Lung (tissue), 12 donors: ENCODE results near the gene NLRP6. TPM values are rescaled to one million over a fixed set of nuclear protein-coding genes. Genes with fewer than 3 reads are reported as not detected.

Experiments
- ATAC-seq: fragments of 200-7000 bp; cut with Tn5 transposase; one replicate; pipeline ENCODE4 v1.9.1; 2020; ENCODE audit warnings: moderate number of reproducible peaks; ENCODE audit not compliant: insufficient read depth, low FRiP score
- DNase-seq, 3 donors: peaks; one replicate each; pipeline ENCODE4 v3.0.0-alpha.2; 2013 to 2017
- H3K27ac ChIP-seq, 2 donors: one replicate each; pipeline ENCODE4 v1.5.1; 2013; ENCODE audit warnings: mild to moderate bottlenecking in 2 of 2, moderate library complexity in 2 of 2, control low read depth in 1 of 2, inconsistent platforms in 1 of 2, low read depth in 1 of 2, low read length in 1 of 2
- H3K27me3 ChIP-seq, 3 donors: one replicate each; pipeline ENCODE4 v1.5.1; 2013; ENCODE audit warnings: low read length in 2 of 3; ENCODE audit not compliant: control insufficient read depth in 3 of 3, insufficient read depth in 3 of 3
- H3K36me3 ChIP-seq, 4 donors: one replicate each; pipeline ENCODE4 v1.5.1; 2013; ENCODE audit warnings: low read length in 4 of 4, mild to moderate bottlenecking in 1 of 4, moderate library complexity in 1 of 4; ENCODE audit not compliant: control insufficient read depth in 4 of 4, insufficient read depth in 4 of 4
- H3K4me1 ChIP-seq, 5 donors: one replicate each; pipeline ENCODE4 v1.5.1; 2013; ENCODE audit warnings: low read length in 5 of 5, mild to moderate bottlenecking in 2 of 5, moderate library complexity in 1 of 5; ENCODE audit not compliant: control insufficient read depth in 5 of 5, insufficient read depth in 5 of 5
- H3K4me3 ChIP-seq: one replicate; pipeline ENCODE4 v1.5.1; 2013; ENCODE audit warnings: mild to moderate bottlenecking, control low read depth, moderate library complexity
- H3K9ac ChIP-seq, 2 donors: one replicate each; pipeline ENCODE4 v1.5.1; 2013; ENCODE audit warnings: low read length in 2 of 2, control low read depth in 1 of 2; ENCODE audit not compliant: insufficient read depth in 1 of 2
- H3K9me3 ChIP-seq, 4 donors: one replicate each; pipeline ENCODE4 v1.5.1; 2013; ENCODE audit warnings: low read length in 3 of 4, mild to moderate bottlenecking in 1 of 4, moderate library complexity in 1 of 4; ENCODE audit not compliant: control insufficient read depth in 4 of 4, insufficient read depth in 3 of 4
- WGBS, 2 donors: extraction: QIAGEN DNeasy Blood & Tissue Kit; methylation state at CpG; one replicate each; pipeline ENCODE4 v1.1.7; 2013; 5-methylcytosine and 5-hydroxymethylcytosine counted together
- polyA plus RNA-seq, 2 donors: library from polyadenylated mRNA; stranded (reverse); fragments of 200-250 nt; gene quantifications; one replicate each; pipeline ENCODE4 v1.2.1, GENCODE V29; 2013
- total RNA-seq, 2 donors: library from RNA; depleted of rRNA in 1 of 2; stranded (reverse); fragments of >200 nt in 1 of 2; gene quantifications; one replicate each; pipeline ENCODE4 v1.2.1, GENCODE V29; 2014 to 2021
- TF ChIP-seq, protein P1 (sequence below): IDR thresholded peaks from 2 replicates; pipeline ENCODE4 v1.5.1; 2012; ENCODE audit warnings: mild to moderate bottlenecking; ENCODE audit errors: control extremely low read depth, extremely low read depth
- donor health status: control.
- donor health status: control.
- donor health status: Bipolar disorder and iron deficiency.
- donor health status: healthy.
- donor health status: DM: yes; HTN: yes; CAD: no.

NLRP6 gene
- total and polyA plus RNA-seq, 4 donors, result 0.08 to 9.6 (median 2.4) TPM

DNA sequence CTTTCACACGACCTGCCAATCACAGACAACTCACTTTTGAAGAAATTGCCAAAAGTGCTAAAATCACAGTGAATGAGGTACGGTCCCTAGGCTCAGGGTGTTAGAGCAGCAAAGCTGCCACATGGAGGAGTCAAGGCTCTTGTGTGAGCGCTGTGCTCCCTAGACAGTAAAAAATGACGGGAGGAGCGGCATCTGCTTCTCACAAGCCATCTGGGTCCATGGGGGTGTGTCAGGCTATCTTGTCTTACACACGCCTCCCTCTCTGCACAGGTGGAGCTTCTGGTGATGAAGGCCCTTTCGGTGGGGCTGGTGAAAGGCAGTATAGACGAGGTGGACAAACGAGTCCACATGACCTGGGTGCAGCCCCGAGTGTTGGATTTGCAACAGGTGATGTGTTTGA lies 26.7 kb upstream of the NLRP6 start:
- no peak overlapping the region for H3K4me3 ChIP-seq
- no peak overlapping the region for H3K27ac ChIP-seq
- no peak for ATAC-seq
- 85 to 87% methylated on average over 10 of the region's 10 CpGs for WGBS, 2 donors
- H3K36me3 ChIP-seq, result peaks cover 14 to 46% (median 27%) of the 10 kb centered on the region in 4 donors
- TF ChIP-seq, protein P1, sequence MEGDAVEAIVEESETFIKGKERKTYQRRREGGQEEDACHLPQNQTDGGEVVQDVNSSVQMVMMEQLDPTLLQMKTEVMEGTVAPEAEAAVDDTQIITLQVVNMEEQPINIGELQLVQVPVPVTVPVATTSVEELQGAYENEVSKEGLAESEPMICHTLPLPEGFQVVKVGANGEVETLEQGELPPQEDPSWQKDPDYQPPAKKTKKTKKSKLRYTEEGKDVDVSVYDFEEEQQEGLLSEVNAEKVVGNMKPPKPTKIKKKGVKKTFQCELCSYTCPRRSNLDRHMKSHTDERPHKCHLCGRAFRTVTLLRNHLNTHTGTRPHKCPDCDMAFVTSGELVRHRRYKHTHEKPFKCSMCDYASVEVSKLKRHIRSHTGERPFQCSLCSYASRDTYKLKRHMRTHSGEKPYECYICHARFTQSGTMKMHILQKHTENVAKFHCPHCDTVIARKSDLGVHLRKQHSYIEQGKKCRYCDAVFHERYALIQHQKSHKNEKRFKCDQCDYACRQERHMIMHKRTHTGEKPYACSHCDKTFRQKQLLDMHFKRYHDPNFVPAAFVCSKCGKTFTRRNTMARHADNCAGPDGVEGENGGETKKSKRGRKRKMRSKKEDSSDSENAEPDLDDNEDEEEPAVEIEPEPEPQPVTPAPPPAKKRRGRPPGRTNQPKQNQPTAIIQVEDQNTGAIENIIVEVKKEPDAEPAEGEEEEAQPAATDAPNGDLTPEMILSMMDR, result no peak
- no peak for DNase-seq
- H3K9me3 ChIP-seq, result no peaks in the 10 kb centered on the region
- H3K9ac ChIP-seq, result no peak overlapping the region
- H3K27me3 ChIP-seq, result no peaks in the 10 kb centered on the region
- H3K4me1 ChIP-seq, result peaks cover 0 to 9% (median 4%) of the 10 kb centered on the region in 5 donors

DNA sequence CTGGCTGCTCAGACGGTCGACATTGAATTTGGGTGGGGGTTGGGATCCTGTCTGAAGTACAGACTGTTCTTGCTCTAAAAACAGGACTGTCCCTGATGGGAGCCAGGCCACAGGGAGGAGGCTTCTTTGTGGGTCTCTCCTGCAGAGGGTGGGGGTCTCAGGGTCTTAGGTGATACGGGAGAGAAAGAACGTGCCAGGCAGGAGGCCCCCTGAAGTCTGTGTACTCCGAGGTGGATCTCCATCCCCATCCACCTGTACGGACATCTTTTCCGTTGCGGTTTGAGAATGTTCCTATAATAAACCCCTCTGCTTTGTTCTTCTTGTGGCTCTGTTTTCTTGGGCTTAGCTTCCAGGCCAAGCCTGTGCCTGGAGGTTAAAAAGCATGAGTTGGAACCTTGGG lies 25.5 kb upstream of the NLRP6 start:
- H3K27me3 ChIP-seq, result no peaks in the 10 kb centered on the region
- 94% methylated on average over 8 of the region's 8 CpGs for WGBS, 2 donors
- H3K4me1 ChIP-seq, result peaks cover 0 to 9% (median 4%) of the 10 kb centered on the region in 5 donors
- ATAC-seq (no peak), DNase-seq (no peak)
- H3K4me3 ChIP-seq, result no peak overlapping the region
- TF ChIP-seq, protein P1, result no peak
- H3K36me3 ChIP-seq, result peaks cover 8 to 43% (median 20%) of the 10 kb centered on the region in 4 donors
- no peaks in the 10 kb centered on the region for H3K9me3 ChIP-seq
- H3K9ac ChIP-seq, result no peak overlapping the region
- no peak overlapping the region for H3K27ac ChIP-seq

DNA sequence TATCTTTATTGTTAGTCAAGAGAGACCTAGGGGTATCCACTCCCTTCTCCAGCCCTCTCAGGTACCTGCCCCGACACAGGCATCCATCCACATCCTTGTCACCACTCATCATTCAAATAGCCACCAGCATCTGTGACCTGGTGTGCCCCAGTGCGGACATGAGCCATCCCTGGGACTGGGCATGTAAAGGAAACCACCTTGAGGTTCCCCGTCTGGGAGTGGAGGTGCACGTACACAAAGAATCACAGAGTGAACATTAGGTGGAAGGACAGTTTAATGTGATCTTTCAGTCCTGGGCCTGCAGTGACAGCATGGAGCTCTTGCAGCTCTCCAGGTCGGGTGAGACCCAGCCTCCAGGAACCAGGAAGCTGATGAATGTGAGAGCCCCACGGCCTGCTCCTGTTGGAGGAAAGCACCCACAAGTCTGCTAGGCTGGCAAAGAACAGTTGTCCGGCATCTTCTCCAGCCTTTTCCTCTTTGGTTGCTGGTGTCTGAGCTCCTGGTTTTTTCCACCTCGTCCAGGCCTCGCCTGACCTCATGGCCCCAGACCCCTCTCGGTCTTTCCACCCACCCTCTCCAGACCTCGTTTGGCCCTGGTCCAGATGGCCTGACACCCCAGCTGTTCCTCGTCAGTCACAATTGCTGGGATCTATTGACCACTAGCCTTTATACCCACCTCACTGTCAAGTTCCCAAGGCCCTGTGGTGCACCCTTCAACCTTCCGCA lies 24.9 kb upstream of the NLRP6 start:
- 80 to 85% methylated on average over 13 of the region's 13 CpGs for WGBS, 2 donors
- peaks cover 8 to 42% (median 20%) of the 10 kb centered on the region in 4 donors for H3K36me3 ChIP-seq
- ATAC-seq, result no peak

More for the DNA sequence above, 24.9 kb upstream of the NLRP6 start:
- Histone ChIP-seq H3K9ac (no peak overlapping the region), H3K9me3 (no peaks in the 10 kb centered on the region), H3K4me3 (no peak overlapping the region), H3K27me3 (no peaks in the 10 kb centered on the region), H3K27ac (peak overlapping the region in 1 of 2 donors; percentile 8), H3K4me1 (peaks cover 0 to 9% (median 4%) of the 10 kb centered on the region in 5 donors)
- no peak for DNase-seq
- TF ChIP-seq, protein P1, result no peak
